Esophagus muscularis mucosa (tissue), 4 donors: ENCODE results near the gene NR4A3. TPM values are rescaled to one million over a fixed set of nuclear protein-coding genes. Genes with fewer than 3 reads are reported as not detected.

Experiments used
- DNase-seq: peaks from one replicate; pipeline ENCODE4 v3.0.0-alpha.2; 2017; ENCODE audit errors: extremely low spot score
- H3K27ac ChIP-seq, 4 donors: fragments of 200-600 bp; sonication (generic); replicated peaks in 1 of 4; 1 replicate in 3 of 4; 2 replicates in 1 of 4; pipeline ENCODE4 v1.5.1; 2016 to 2019; ENCODE audit warnings: mild to moderate bottlenecking in 1 of 4
- H3K27me3 ChIP-seq, 4 donors: fragments of 200-600 bp; sonication (generic); one replicate each; pipeline versions ENCODE4 v1.5.1 to v1.6.0; 2016 to 2019
- H3K36me3 ChIP-seq, 4 donors: fragments of 200-600 bp; sonication (generic); one replicate each; pipeline ENCODE4 v1.5.1; 2016 to 2019
- H3K4me1 ChIP-seq, 4 donors: fragments of 200-600 bp; sonication (generic); one replicate each; pipeline ENCODE4 v1.5.1; 2016 to 2019
- H3K4me3 ChIP-seq, 4 donors: fragments of 200-600 bp; sonication (generic); 1 replicate in 2 of 4; 2 replicates in 2 of 4; pipeline ENCODE4 v1.5.1; 2016 to 2019; ENCODE audit warnings: mild to moderate bottlenecking in 4 of 4, moderate library complexity in 1 of 4
- H3K9me3 ChIP-seq, 4 donors: fragments of 200-600 bp; sonication (generic); 1 replicate in 3 of 4; 2 replicates in 1 of 4; pipeline ENCODE4 v1.5.1; 2016 to 2019
- CTCF ChIP-seq, 3 experiments: fragments of 200-600 bp in 2 of 3; fragments of 450-650 bp in 1 of 3; sonication (generic) in 2 of 3; IDR thresholded peaks; one replicate each; pipeline ENCODE4 v1.5.1; 2017 to 2019; ENCODE audit warnings: antibody characterized with exemption in 3 of 3, mild to moderate bottlenecking in 2 of 3, moderate library complexity in 1 of 3
- EP300 ChIP-seq: sonication (generic); formaldehyde crosslinking; IDR thresholded peaks from one replicate; pipeline ENCODE4 v1.6.1; 2017; ENCODE audit warnings: antibody characterized with exemption
- POLR2A ChIP-seq: fragments of 450-650 bp; IDR thresholded peaks from one replicate; pipeline ENCODE4 v1.6.1; 2017; ENCODE audit warnings: antibody characterized with exemption, moderate library complexity, mild to moderate bottlenecking, low read depth
- POLR2AphosphoS5 ChIP-seq, 2 donors: sonication (generic); formaldehyde crosslinking; IDR thresholded peaks; one replicate each; pipeline ENCODE4 v1.6.1; 2017; ENCODE audit warnings: antibody characterized with exemption in 2 of 2
- WGBS: methylation state at CpG from one replicate; pipeline ENCODE4 v1.1.5; 2018; 5-methylcytosine and 5-hydroxymethylcytosine counted together
- intact Hi-C: fragments of 100-400 bp; cut with DNase I; formaldehyde crosslinking; loops from one replicate; pipeline ENCODE4 v1.15.1; 2023
- total RNA-seq, 4 donors: library from RNA; depleted of rRNA; stranded (reverse); fragments of >200 nt; gene quantifications; one replicate each; pipeline versions ENCODE4 v1.1.0 to v1.2.1, GENCODE V29; 2016

NR4A3 gene
- total RNA-seq, 4 donors from 2014 or later: 1.2 to 17.4 (median 1.9) TPM

- Histone ChIP-seq H3K36me3 (peaks cover 0 to 15% (median 2%) of the 10 kb centered on the region in 4 donors), H3K27ac (no peak overlapping the region), H3K27me3 (peaks cover 0 to 45% (median 2%) of the 10 kb centered on the region in 4 donors), H3K9me3 (no peaks in the 10 kb centered on the region), H3K4me1 (peaks cover 24 to 50% (median 42%) of the 10 kb centered on the region in 4 donors), H3K4me3 (peak overlapping the region; percentile 84 to 95 (median 85))
- peak; percentile 50 for DNase-seq
- WGBS: 67% methylated on average over 44 of the region's 44 CpGs
- no peak for TF ChIP-seq POLR2A
- TF ChIP-seq POLR2AphosphoS5 (IDR thresholded peaks at IDR 0.05): no peak
- no peak for TF ChIP-seq EP300
- TF ChIP-seq CTCF (IDR thresholded peaks at IDR 0.05): no peak
- intact Hi-C loops: no loop called here
Observed at GRCh38 chr9:99825172-99826046, 3.7 kb downstream of the NR4A3 start.

- peak; percentile 8 for DNase-seq
- Histone ChIP-seq H3K4me3 (no peak overlapping the region), H3K4me1 (peaks cover 24 to 43% (median 39%) of the 10 kb centered on the region in 4 donors), H3K36me3 (peaks cover 0 to 15% (median 2%) of the 10 kb centered on the region in 4 donors), H3K9me3 (no peaks in the 10 kb centered on the region), H3K27me3 (peaks cover 0 to 45% (median 2%) of the 10 kb centered on the region in 4 donors), H3K27ac (no peak overlapping the region)
- intact Hi-C loops: no loop called here
- no peak for TF ChIP-seq CTCF (IDR thresholded peaks at IDR 0.05)
- no peak for TF ChIP-seq POLR2A
- no peak for TF ChIP-seq EP300
- no peak for TF ChIP-seq POLR2AphosphoS5 (IDR thresholded peaks at IDR 0.05)
- WGBS: 92% methylated on average over 3 of the region's 3 CpGs
Observed at GRCh38 chr9:99826579-99826978, 4.9 kb downstream of the NR4A3 start.

GRCh38 chr9:99827244-99827643 is 5.6 kb downstream of the NR4A3 start:
- H3K27ac ChIP-seq: no peak overlapping the region
- peaks cover 0 to 45% (median under 1%) of the 10 kb centered on the region in 4 donors for H3K27me3 ChIP-seq
- no peak for TF ChIP-seq POLR2A
- TF ChIP-seq EP300: no peak
- TF ChIP-seq CTCF (IDR thresholded peaks at IDR 0.05): no peak
- no peak for TF ChIP-seq POLR2AphosphoS5 (IDR thresholded peaks at IDR 0.05)
- 78% methylated on average over 2 of the region's 2 CpGs for WGBS
- H3K4me3 ChIP-seq: no peak overlapping the region
- peaks cover 23 to 42% (median 37%) of the 10 kb centered on the region in 4 donors for H3K4me1 ChIP-seq
- DNase-seq: peak; percentile 60
- intact Hi-C loops: no loop called here
- H3K36me3 ChIP-seq: peaks cover 0 to 15% (median 2%) of the 10 kb centered on the region in 4 donors
- no peaks in the 10 kb centered on the region for H3K9me3 ChIP-seq

GRCh38 chr9:99828054-99828416 is 6.3 kb downstream of the NR4A3 start:
- Histone ChIP-seq H3K4me1 (peaks cover 19 to 34% (median 29%) of the 10 kb centered on the region in 4 donors), H3K36me3 (peaks cover 0 to 15% (median 2%) of the 10 kb centered on the region in 4 donors), H3K27me3 (peaks cover 0 to 45% (median 0%) of the 10 kb centered on the region in 4 donors), H3K9me3 (no peaks in the 10 kb centered on the region), H3K4me3 (no peak overlapping the region), H3K27ac (no peak overlapping the region)
- TF ChIP-seq CTCF (IDR thresholded peaks at IDR 0.05) (no peak), POLR2A (no peak), POLR2AphosphoS5 (IDR thresholded peaks at IDR 0.05) (no peak), EP300 (no peak)
- DNase-seq: no peak
- intact Hi-C loops: no loop called here
- WGBS: 89% methylated on average over 14 of the region's 15 CpGs
